NCI-H187 treated with DMSO at 0.1 percent for 48 hours (cell line): Measurements from ENCODE around the gene CD247.

Source experiments
- DNase-seq: peaks from one replicate; lab custom pipeline; 2025; lab: John Stamatoyannopoulos, UW

Gene CD247

GRCh38 chr1:167439301-167439988 is 78.9 kb downstream of the CD247 start:
- no peak for DNase-seq

GRCh38 chr1:167438171-167439138 is 79.9 kb downstream of the CD247 start:
- no peak for DNase-seq

GRCh38 chr1:167435484-167435883 is 82.8 kb downstream of the CD247 start:
- no peak for DNase-seq

- no peak for DNase-seq
Measured at GRCh38 chr1:167434306-167434705, 84.0 kb downstream of the CD247 start.

GRCh38 chr1:167433884-167434283 is 84.4 kb downstream of the CD247 start:
- no peak for DNase-seq

GRCh38 chr1:167432780-167433179 is 85.5 kb downstream of the CD247 start:
- DNase-seq, result no peak

- no peak for DNase-seq
Measured at GRCh38 chr1:167431909-167432650, 86.2 kb downstream of the CD247 start.

- no peak for DNase-seq
Measured at GRCh38 chr1:167431261-167431908, 86.9 kb downstream of the CD247 start.

GRCh38 chr1:167430849-167431242 is 87.5 kb downstream of the CD247 start:
- DNase-seq, result no peak

GRCh38 chr1:167430134-167430848 is 88.0 kb downstream of the CD247 start:
- DNase-seq, result no peak

GRCh38 chr1:167429612-167430011 is 88.7 kb downstream of the CD247 start:
- DNase-seq, result no peak

- DNase-seq, result no peak
Measured at GRCh38 chr1:167428395-167428794, 89.9 kb downstream of the CD247 start.

- no peak for DNase-seq
Measured at GRCh38 chr1:167427848-167428247, 90.5 kb downstream of the CD247 start.

GRCh38 chr1:167426716-167427115 is 91.6 kb downstream of the CD247 start:
- no peak for DNase-seq

GRCh38 chr1:167425482-167425881 is 92.8 kb downstream of the CD247 start:
- no peak for DNase-seq

- no peak for DNase-seq
Measured at GRCh38 chr1:167423684-167424619, 94.4 kb downstream of the CD247 start.

GRCh38 chr1:167420510-167420909 is 97.8 kb downstream of the CD247 start:
- no peak for DNase-seq

- no peak for DNase-seq
Measured at GRCh38 chr1:167419245-167419644, 99.1 kb downstream of the CD247 start.

GRCh38 chr1:167418391-167418790 is 99.9 kb downstream of the CD247 start:
- DNase-seq, result no peak

GRCh38 chr1:167416506-167416905 is 101.8 kb downstream of the CD247 start:
- no peak for DNase-seq
